Fibroblast of lung (primary cell): ENCODE measurements around the gene UBE2Z. TPM values are rescaled to one million over a fixed set of nuclear protein-coding genes. Genes with fewer than 3 reads are reported as not detected.
"Not testable (repeated sequence)": the region's sequence is repeated elsewhere in the genome, so short reads cannot be mapped to it uniquely, and the experiment has no call there.

Source experiments
- DNase-seq, 2 donors: peaks; one replicate each; pipeline versions ENCODE4 v3.0.0 to v3.0.0-alpha.2; 2010; ENCODE audit warnings: low read depth in 2 of 2
- H2AFZ ChIP-seq: 2 replicates; pipeline ENCODE4 v1.5.1; 2012; ENCODE audit warnings: low read length, control low read depth, inconsistent platforms
- H3K27ac ChIP-seq: 2 replicates; pipeline ENCODE4 v1.5.1; 2011; ENCODE audit warnings: low read length, control low read depth; ENCODE audit not compliant: insufficient read depth
- H3K27me3 ChIP-seq: 2 replicates; pipeline ENCODE4 v1.5.1; 2011; ENCODE audit warnings: mild to moderate bottlenecking, low read length; ENCODE audit not compliant: control insufficient read depth, insufficient read depth
- H3K36me3 ChIP-seq: 2 replicates; pipeline ENCODE4 v1.5.1; 2011; ENCODE audit warnings: low read length; ENCODE audit not compliant: control insufficient read depth, insufficient read depth
- H3K4me1 ChIP-seq: 2 replicates; pipeline ENCODE4 v1.5.1; 2011; ENCODE audit warnings: low read length; ENCODE audit not compliant: control insufficient read depth, insufficient read depth; ENCODE audit errors: extremely low read depth
- H3K4me2 ChIP-seq: 2 replicates; pipeline ENCODE4 v1.5.1; 2011; ENCODE audit warnings: low read length, control low read depth; ENCODE audit not compliant: insufficient read depth; ENCODE audit errors: extremely low read depth
- H3K4me3 ChIP-seq, 4 experiments: fragments of 200-600 bp in 1 of 4; sonication (generic) in 1 of 4; replicated peaks in 1 of 4; 2 replicates each; pipeline ENCODE4 v1.5.1; 2011 to 2016; ENCODE audit warnings: low read length in 4 of 4, low read depth in 3 of 4, mild to moderate bottlenecking in 3 of 4, control low read depth in 2 of 4, inconsistent platforms in 1 of 4, mixed read lengths in 1 of 4; ENCODE audit not compliant: insufficient read depth in 1 of 4; ENCODE audit errors: control extremely low read depth in 1 of 4
- H3K79me2 ChIP-seq: 2 replicates; pipeline ENCODE4 v1.5.1; 2012; ENCODE audit warnings: mild to moderate bottlenecking, low read length, inconsistent platforms; ENCODE audit not compliant: control insufficient read depth, insufficient read depth
- H3K9ac ChIP-seq: 2 replicates; pipeline ENCODE4 v1.5.1; 2011; ENCODE audit warnings: mild to moderate bottlenecking, low read length, control low read depth; ENCODE audit not compliant: insufficient read depth
- H3K9me3 ChIP-seq: 2 replicates; pipeline ENCODE4 v1.5.1; 2012; ENCODE audit warnings: low read depth, low read length; ENCODE audit not compliant: control insufficient read depth, insufficient read depth
- H4K20me1 ChIP-seq: 2 replicates; pipeline ENCODE4 v1.5.1; 2011; ENCODE audit warnings: low read length; ENCODE audit not compliant: control insufficient read depth, insufficient read depth; ENCODE audit errors: extremely low read depth
- CTCF ChIP-seq, 2 donors: IDR thresholded peaks in 1 of 2; conservative IDR thresholded peaks in 1 of 2; 1 replicate in 1 of 2; 2 replicates in 1 of 2; pipeline ENCODE4 v1.5.1; 2011 to 2012; ENCODE audit warnings: low read length in 2 of 2, control low read depth in 1 of 2, inconsistent platforms in 1 of 2, low read depth in 1 of 2, mild to moderate bottlenecking in 1 of 2
- EZH2 ChIP-seq: IDR thresholded peaks from 2 replicates; pipeline ENCODE4 v1.5.1; 2012; ENCODE audit warnings: low read length, control low read depth, mild to moderate bottlenecking; ENCODE audit errors: missing control alignments
- polyA plus RNA-seq, 2 donors: library from polyadenylated mRNA; depleted of rRNA in 1 of 2; stranded (reverse) in 1 of 2; unstranded in 1 of 2; fragments of >200 nt; gene quantifications; 2 replicates each; pipeline ENCODE4 v1.2.1, GENCODE V29; 2011 to 2012; ENCODE audit warnings: missing spikeins in 1 of 2
- total RNA-seq: library from RNA; depleted of rRNA; stranded (reverse); fragments of >200 nt; gene quantifications from 2 replicates; pipeline ENCODE4 v1.2.1, GENCODE V29; 2014

Gene UBE2Z
- total and polyA plus RNA-seq, 2 donors (not counting 1 experiment from before 2014, with no cell fraction given) = 55.2 to 141 TPM

GRCh38 chr17:48933035-48933434, 24.8 kb downstream of the UBE2Z start:
- peaks cover 22% of the 10 kb centered on the region for H3K36me3 ChIP-seq
- no peaks in the 10 kb centered on the region for H3K9me3 ChIP-seq
- no peaks in the 10 kb centered on the region for H3K4me1 ChIP-seq
- H3K9ac ChIP-seq = no peak overlapping the region
- H3K27me3 ChIP-seq = no peaks in the 10 kb centered on the region
- H4K20me1 ChIP-seq = no peaks in the 10 kb centered on the region
- H2AFZ ChIP-seq = no peak overlapping the region
- no peak for DNase-seq
- H3K27ac ChIP-seq = no peak overlapping the region
- H3K4me2 ChIP-seq = no peak overlapping the region
- no peak overlapping the region for H3K4me3 ChIP-seq
- H3K79me2 ChIP-seq = no peaks in the 10 kb centered on the region
- no peak for TF ChIP-seq CTCF (conservative IDR thresholded peaks at IDR 0.05 in 1 of 2, IDR thresholded peaks at IDR 0.05 in 1 of 2; ENCODE audit: low read depth in 1 of 2, low read length in 2 of 2)
- TF ChIP-seq EZH2 = no peak

DNA sequence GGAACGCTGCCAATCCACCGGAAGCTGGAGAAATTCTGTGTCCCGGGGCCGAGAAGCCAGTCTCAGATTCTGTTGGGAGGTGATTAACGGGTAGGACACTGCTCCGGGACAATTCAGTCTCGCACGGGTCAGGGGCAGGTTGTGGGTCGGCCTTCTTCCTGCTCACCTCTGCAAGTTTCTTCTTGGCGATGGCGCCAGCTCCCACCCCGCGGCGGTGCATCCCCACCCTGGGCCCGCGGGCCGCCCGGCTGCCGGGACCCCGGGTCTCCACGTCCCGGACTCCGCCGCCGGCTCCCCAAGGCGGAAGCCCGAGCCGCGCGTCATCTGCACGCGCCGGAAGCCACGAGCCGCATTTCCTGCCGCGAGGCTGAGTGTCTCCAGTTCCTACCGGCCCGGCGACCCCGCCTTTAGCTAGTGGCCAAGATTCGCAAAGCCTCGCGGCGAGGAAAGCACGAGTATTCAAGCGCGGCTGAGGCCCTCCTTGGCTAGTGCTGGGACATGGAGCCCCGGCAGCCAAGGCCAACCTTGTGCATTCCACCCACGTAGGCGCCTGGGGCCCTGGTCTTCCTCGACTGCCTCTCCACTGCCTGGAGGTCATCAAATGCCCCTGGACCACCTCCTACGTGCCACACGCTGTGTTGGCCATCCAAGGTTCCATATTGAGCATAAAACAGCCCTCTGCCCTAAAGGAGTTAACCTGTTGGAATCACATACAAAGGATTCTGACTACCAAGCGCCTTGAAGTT, 36.5 kb downstream of the UBE2Z start, which contains the start of gene SNF8:
SNF8 (minus strand) TSS at position 328 of the 746 bp plus-strand sequence; CDS start at position 220, 108 bp downstream.
- peak within 1 kb of the TSS; percentile 96 for H3K27ac ChIP-seq
- no peaks in the 10 kb centered on the region for H3K27me3 ChIP-seq
- H2AFZ ChIP-seq = peak within 1 kb of the TSS; percentile 97
- no peaks in the 10 kb centered on the region for H4K20me1 ChIP-seq
- DNase-seq = peak; percentile 88 to 90
- H3K4me2 ChIP-seq = peak within 1 kb of the TSS; percentile 100
- peaks cover 15% of the 10 kb centered on the region for H3K79me2 ChIP-seq
- peak within 1 kb of the TSS; percentile 72 to 99 (median 96) for H3K4me3 ChIP-seq
- peaks cover 5% of the 10 kb centered on the region for H3K4me1 ChIP-seq
- no peaks in the 10 kb centered on the region for H3K9me3 ChIP-seq
- peak within 1 kb of the TSS; percentile 88 for H3K9ac ChIP-seq
- no peak for TF ChIP-seq EZH2
- peaks cover 6% of the 10 kb centered on the region for H3K36me3 ChIP-seq

GRCh38 chr17:48945261-48945651, 37.0 kb downstream of the UBE2Z start:
- H3K36me3 ChIP-seq, H4K20me1 ChIP-seq, DNase-seq, H3K9me3 ChIP-seq, H3K4me1 ChIP-seq, H3K27me3 ChIP-seq: not testable (repeated sequence)
- H3K9ac ChIP-seq = peak overlapping the region; percentile 88
- peak overlapping the region; percentile 96 for H3K27ac ChIP-seq
- H3K79me2 ChIP-seq = peaks cover 15% of the 10 kb centered on the region
- peak overlapping the region; percentile 97 for H2AFZ ChIP-seq
- peak overlapping the region; percentile 96 for H3K4me2 ChIP-seq
- peak overlapping the region; percentile 56 to 99 (median 84) for H3K4me3 ChIP-seq

GRCh38 chr17:48951572-48951971, 43.4 kb downstream of the UBE2Z start:
- TF ChIP-seq EZH2 = no peak
- TF ChIP-seq CTCF (conservative IDR thresholded peaks at IDR 0.05 in 1 of 2, IDR thresholded peaks at IDR 0.05 in 1 of 2; ENCODE audit: low read depth in 1 of 2, low read length in 2 of 2) = no peak

More at GRCh38 chr17:48951572-48951971, 43.4 kb downstream of the UBE2Z start:
- Histone ChIP-seq H3K9ac (no peak overlapping the region), H2AFZ (no peak overlapping the region), H3K27me3 (no peaks in the 10 kb centered on the region), H3K4me1 (no peaks in the 10 kb centered on the region), H3K9me3 (no peaks in the 10 kb centered on the region), H3K4me2 (no peak overlapping the region), H3K27ac (no peak overlapping the region), H3K36me3 (no peaks in the 10 kb centered on the region), H4K20me1 (no peaks in the 10 kb centered on the region), H3K4me3 (no peak overlapping the region), H3K79me2 (no peaks in the 10 kb centered on the region)
- no peak for DNase-seq
